Prostate gland (tissue), 2 donors: ENCODE results near the gene SETD3. TPM values are rescaled to one million over a fixed set of nuclear protein-coding genes. Genes with fewer than 3 reads are reported as not detected.

Source experiments
- DNase-seq: peaks from one replicate; pipeline ENCODE4 v3.0.0-alpha.2; 2019; ENCODE audit warnings: low spot score
- H3K27ac ChIP-seq, 2 donors: fragments of 200-600 bp; sonication (generic); 2 replicates each; pipeline ENCODE4 v1.5.1; 2017 to 2019
- H3K27me3 ChIP-seq: fragments of 200-600 bp; sonication (generic); replicated peaks from 2 replicates; pipeline ENCODE4 v1.5.1; 2019; ENCODE audit not compliant: insufficient read depth
- H3K36me3 ChIP-seq, 2 donors: fragments of 200-600 bp; sonication (generic); 1 replicate in 1 of 2; 2 replicates in 1 of 2; pipeline versions ENCODE4 v1.5.1 to v1.8.1; 2017 to 2019
- H3K4me1 ChIP-seq: fragments of 200-600 bp; sonication (generic); replicated peaks from 2 replicates; pipeline ENCODE4 v1.5.1; 2019
- H3K4me3 ChIP-seq, 2 donors: fragments of 200-600 bp; sonication (generic); 2 replicates each; pipeline ENCODE4 v1.5.1; 2017 to 2019
- H3K9me3 ChIP-seq: fragments of 200-600 bp; sonication (generic); 2 replicates; pipeline ENCODE4 v1.5.1; 2017
- POLR2A ChIP-seq: fragments of 450-650 bp; IDR thresholded peaks from one replicate; pipeline ENCODE4 v1.6.1; 2016; ENCODE audit warnings: antibody characterized with exemption, mild to moderate bottlenecking
- POLR2AphosphoS5 ChIP-seq: sonication (generic); formaldehyde crosslinking; IDR thresholded peaks from one replicate; pipeline ENCODE4 v1.6.1; 2017; ENCODE audit warnings: antibody characterized with exemption
- WGBS: methylation state at CpG from one replicate; pipeline ENCODE4 v1.1.5; 2018; 5-methylcytosine and 5-hydroxymethylcytosine counted together
- intact Hi-C: fragments of 100-400 bp; cut with DNase I; formaldehyde crosslinking; loops from one replicate; pipeline ENCODE4 v1.14.2; 2022
- total RNA-seq, 2 donors: library from RNA; depleted of rRNA; stranded (reverse); fragments of >200 nt; gene quantifications; one replicate each; pipeline ENCODE4 v1.1.0, GENCODE V29; 2016
- TF ChIP-seq, protein P1 (sequence below), 4 experiments: fragments of 200-600 bp in 2 of 4; fragments of 450-650 bp in 2 of 4; sonication (generic) in 2 of 4; IDR thresholded peaks; 1 replicate in 3 of 4; 2 replicates in 1 of 4; pipeline ENCODE4 v1.5.1; 2016 to 2019; ENCODE audit warnings: antibody characterized with exemption in 4 of 4, mild to moderate bottlenecking in 2 of 4, moderate library complexity in 2 of 4

SETD3 gene
- total RNA-seq, 2 donors from 2014 or later, result 59.5 to 106 TPM

DNA sequence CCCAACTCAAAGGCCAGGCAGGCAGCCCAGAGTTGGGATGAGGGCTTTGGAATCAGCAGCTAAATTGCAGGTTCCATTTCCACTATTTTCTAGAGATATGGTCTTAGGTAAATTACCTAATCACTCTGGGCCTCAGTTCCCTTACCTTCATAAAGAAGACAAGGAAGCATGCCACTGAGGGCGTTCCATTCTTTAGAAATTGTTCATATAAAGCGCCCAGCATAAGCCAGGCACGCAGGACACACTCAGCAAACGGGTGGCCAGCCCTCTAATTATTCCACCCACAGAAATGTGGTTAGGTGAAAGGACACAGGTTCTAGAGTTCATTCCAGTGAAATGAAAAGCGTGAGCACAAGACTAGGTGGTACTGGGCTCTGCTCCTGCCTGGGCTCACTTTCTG lies 120.8 kb downstream of the SETD3 start:
- Histone ChIP-seq H3K4me1 (no peaks in the 10 kb centered on the region), H3K9me3 (no peaks in the 10 kb centered on the region), H3K27ac (no peak overlapping the region), H3K36me3 (no peaks in the 10 kb centered on the region), H3K27me3 (no peaks in the 10 kb centered on the region), H3K4me3 (no peak overlapping the region)
- TF ChIP-seq, protein P1, sequence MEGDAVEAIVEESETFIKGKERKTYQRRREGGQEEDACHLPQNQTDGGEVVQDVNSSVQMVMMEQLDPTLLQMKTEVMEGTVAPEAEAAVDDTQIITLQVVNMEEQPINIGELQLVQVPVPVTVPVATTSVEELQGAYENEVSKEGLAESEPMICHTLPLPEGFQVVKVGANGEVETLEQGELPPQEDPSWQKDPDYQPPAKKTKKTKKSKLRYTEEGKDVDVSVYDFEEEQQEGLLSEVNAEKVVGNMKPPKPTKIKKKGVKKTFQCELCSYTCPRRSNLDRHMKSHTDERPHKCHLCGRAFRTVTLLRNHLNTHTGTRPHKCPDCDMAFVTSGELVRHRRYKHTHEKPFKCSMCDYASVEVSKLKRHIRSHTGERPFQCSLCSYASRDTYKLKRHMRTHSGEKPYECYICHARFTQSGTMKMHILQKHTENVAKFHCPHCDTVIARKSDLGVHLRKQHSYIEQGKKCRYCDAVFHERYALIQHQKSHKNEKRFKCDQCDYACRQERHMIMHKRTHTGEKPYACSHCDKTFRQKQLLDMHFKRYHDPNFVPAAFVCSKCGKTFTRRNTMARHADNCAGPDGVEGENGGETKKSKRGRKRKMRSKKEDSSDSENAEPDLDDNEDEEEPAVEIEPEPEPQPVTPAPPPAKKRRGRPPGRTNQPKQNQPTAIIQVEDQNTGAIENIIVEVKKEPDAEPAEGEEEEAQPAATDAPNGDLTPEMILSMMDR (IDR thresholded peaks at IDR 0.05), result no peak
- TF ChIP-seq POLR2A (no peak), POLR2AphosphoS5 (no peak)
- 87% methylated on average over 5 of the region's 5 CpGs for WGBS
- intact Hi-C loops, result no loop called here
- DNase-seq, result no peak

DNA sequence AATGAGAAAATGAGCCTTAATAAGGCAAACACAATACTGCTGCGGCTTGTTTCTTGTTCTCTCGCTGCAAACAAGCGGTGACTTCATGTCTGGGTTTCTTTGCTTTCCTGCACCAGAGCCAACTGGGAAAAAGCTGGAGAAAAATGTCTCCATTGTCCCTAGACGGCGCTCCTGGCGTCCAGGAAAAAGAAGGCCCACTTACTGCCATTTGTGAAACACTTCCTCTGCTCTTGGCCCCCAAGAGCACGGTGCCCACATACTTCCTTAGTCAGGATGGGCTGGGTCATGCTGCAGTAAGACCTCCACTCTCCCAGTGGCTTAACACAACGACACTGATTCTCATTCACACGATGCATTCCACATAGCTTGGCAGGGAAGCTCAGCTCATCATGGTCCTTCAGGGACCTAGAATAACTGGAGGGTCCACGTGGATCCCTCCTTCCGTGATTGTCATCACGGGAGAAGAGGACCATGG lies 122.7 kb downstream of the SETD3 start:
- Histone ChIP-seq H3K27ac (no peak overlapping the region), H3K36me3 (no peaks in the 10 kb centered on the region), H3K4me1 (no peaks in the 10 kb centered on the region), H3K9me3 (no peaks in the 10 kb centered on the region), H3K27me3 (no peaks in the 10 kb centered on the region), H3K4me3 (no peak overlapping the region)
- intact Hi-C loops, result no loop called here
- DNase-seq, result no peak
- WGBS, result 62% methylated on average over 12 of the region's 12 CpGs
- TF ChIP-seq, protein P1 (IDR thresholded peaks at IDR 0.05), result no peak

DNA sequence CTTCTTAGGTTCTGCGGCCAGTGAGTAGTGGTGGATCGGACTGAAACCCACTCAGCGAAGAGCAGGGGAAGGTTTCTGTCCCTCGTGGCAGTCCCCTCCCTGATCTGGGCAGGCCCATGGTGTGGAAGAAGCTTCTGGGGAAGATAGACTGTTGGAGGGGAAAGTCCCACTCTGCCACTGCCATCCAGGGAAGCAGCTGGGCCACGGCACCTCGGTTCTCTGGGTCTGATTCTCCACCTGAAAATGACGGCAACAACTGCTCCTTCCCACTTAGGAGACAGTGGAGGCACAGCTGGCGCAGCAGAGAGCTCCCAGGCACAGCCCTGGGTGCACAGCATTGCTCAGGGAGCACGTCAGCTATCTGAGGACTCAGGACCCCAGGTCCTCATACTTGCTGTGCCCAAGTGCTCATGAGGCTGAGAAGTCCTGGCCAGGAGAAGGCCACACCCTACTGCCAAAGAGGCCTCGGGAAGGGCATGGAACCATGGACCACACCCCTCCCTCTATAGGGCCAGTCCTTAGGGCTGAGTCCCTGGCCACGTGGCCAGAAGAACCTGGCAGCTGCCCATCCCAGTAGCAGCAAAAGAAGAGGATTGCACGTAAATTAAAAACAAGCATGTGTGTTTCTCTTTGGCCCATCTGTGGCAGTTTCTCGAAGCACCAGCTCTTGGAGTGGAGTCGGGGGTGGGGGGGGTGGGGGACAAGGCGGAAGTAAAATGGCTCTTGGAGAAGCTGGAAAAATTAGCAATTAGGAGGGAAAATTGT lies 123.3 kb downstream of the SETD3 start:
- Histone ChIP-seq H3K27me3 (no peaks in the 10 kb centered on the region), H3K9me3 (no peaks in the 10 kb centered on the region), H3K36me3 (no peaks in the 10 kb centered on the region), H3K4me1 (no peaks in the 10 kb centered on the region), H3K27ac (no peak overlapping the region), H3K4me3 (no peak overlapping the region)
- no peak for DNase-seq
- intact Hi-C loops, result no loop called here
- 70% methylated on average over 15 of the region's 15 CpGs for WGBS
- TF ChIP-seq POLR2A (no peak), POLR2AphosphoS5 (no peak)
- TF ChIP-seq, protein P1 (IDR thresholded peaks at IDR 0.05), result no peak

DNA sequence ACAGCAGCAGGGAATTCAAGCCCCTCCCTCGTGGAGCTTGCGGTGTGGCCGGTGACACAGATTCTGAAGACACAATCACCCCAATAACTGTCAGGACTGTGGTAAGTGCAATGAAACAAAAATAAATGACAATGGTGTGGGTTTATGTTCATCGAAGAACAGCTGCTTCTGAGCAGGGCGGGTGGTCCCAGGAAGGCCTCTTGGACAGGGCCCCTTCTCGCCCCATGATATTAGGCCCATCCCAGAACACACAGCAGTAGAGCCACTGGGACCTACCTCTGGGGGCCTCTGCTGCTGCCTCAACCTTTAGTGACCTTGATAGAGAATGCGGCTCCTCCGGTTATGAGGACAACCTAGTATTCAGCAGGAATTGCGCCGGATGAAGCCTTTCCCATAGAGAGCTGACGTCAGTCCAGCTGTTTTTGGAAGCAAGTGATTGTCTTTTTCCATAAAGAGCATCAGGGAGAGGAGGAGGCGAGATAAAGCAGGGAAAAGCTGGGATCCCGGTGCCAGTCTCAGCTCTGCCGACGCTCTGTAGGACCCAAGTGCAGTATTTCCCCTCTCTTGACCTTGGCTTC lies 124.5 kb downstream of the SETD3 start:
- no peaks in the 10 kb centered on the region for H3K27me3 ChIP-seq
- H3K9me3 ChIP-seq, result no peaks in the 10 kb centered on the region
- DNase-seq, result no peak
- no peak overlapping the region for H3K4me3 ChIP-seq
- H3K4me1 ChIP-seq, result no peaks in the 10 kb centered on the region
- no peaks in the 10 kb centered on the region for H3K36me3 ChIP-seq
- TF ChIP-seq POLR2A, result no peak
- TF ChIP-seq, protein P1 (IDR thresholded peaks at IDR 0.05), result no peak
- WGBS, result 92% methylated on average over 15 of the region's 15 CpGs
- intact Hi-C loops, result no loop called here
- no peak overlapping the region for H3K27ac ChIP-seq
